ENCODE data around the gene CLK1. TPM values are rescaled to one million over a fixed set of nuclear protein-coding genes. Genes with fewer than 3 reads are reported as not detected.

Gene CLK1
- total RNA-seq, 4 donors from 2014 or later = 187 to 265 (median 234) TPM

DNA sequence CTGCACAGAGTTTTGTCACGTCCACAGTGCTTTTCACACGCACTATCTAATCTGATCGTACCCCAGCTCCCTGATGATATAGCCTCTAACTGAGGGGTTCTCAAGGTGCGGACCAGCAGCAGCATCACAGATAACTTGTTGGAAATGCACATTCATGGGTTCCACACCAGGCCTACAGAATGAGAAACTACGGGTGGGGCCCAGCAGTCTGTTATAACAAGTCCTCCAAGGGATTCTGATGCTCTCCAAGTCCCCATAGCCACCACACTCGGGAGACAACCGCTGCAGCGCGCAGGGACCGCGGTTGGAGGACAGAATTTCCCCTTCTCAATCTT lies 53.5 kb downstream of the CLK1 start:
- Histone ChIP-seq H3K9me3 (no peaks in the 10 kb centered on the region), H3K27me3 (no peaks in the 10 kb centered on the region), H3K4me3 (peak overlapping the region; percentile 62 to 84), H3K4me1 (peaks cover 0 to 12% of the 10 kb centered on the region in 2 donors), H3K27ac (peak overlapping the region; percentile 97 to 99), H3K36me3 (no peaks in the 10 kb centered on the region)
- intact Hi-C loops (cut with DNase I; ENCODE audit: low total_unique reads) = loop anchor here (5.0 kb wide), 1 partner anchor 99 kb away; no protein-coding TSS in a partner anchor
- DNase-seq = no peak
- no peak for TF ChIP-seq POLR2A (IDR thresholded peaks at IDR 0.05)
- TF ChIP-seq, protein P1, sequence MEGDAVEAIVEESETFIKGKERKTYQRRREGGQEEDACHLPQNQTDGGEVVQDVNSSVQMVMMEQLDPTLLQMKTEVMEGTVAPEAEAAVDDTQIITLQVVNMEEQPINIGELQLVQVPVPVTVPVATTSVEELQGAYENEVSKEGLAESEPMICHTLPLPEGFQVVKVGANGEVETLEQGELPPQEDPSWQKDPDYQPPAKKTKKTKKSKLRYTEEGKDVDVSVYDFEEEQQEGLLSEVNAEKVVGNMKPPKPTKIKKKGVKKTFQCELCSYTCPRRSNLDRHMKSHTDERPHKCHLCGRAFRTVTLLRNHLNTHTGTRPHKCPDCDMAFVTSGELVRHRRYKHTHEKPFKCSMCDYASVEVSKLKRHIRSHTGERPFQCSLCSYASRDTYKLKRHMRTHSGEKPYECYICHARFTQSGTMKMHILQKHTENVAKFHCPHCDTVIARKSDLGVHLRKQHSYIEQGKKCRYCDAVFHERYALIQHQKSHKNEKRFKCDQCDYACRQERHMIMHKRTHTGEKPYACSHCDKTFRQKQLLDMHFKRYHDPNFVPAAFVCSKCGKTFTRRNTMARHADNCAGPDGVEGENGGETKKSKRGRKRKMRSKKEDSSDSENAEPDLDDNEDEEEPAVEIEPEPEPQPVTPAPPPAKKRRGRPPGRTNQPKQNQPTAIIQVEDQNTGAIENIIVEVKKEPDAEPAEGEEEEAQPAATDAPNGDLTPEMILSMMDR (IDR thresholded peaks at IDR 0.05) = no peak

DNA sequence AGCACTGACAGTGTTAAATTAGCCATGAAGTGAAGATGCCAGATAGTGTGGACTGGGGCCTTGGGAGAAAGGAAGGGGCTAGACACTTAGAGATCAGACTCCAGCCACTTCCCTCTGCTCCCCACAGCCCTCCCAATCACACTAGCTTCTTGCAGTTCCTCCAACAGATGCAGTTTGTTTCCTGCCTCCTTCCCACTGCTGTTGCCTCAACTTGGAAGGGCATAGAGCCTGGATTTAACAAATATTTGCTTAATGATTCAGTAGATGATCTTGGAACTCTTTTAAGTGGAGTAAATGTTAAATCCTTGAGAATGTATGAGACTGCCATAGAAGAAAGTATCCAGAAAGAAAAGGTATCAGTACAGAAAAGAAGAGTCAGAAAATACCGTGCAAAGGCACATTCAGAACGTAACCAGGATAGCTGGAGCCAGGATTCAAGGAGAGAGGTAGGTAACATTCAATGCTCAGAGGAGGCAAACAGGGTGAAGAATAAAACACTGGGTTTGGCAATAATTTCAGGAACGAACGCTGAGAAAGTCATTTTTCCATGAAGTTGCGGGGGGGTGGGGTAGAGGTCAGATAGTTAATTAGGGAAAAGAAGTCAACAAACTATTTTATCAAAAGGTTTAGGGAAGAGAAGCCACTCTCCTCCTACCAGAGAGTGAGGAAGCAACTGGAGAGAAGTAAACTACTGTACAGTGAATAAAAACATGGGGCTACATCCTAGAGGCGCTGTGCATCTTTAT lies 54.0 kb downstream of the CLK1 start:
- Histone ChIP-seq H3K27me3 (no peaks in the 10 kb centered on the region), H3K27ac (peak overlapping the region; percentile 97 to 99), H3K4me3 (peak overlapping the region; percentile 62 to 84), H3K36me3 (no peaks in the 10 kb centered on the region), H3K4me1 (peaks cover 0 to 12% of the 10 kb centered on the region in 2 donors), H3K9me3 (no peaks in the 10 kb centered on the region)
- TF ChIP-seq POLR2A (IDR thresholded peaks at IDR 0.05) = no peak
- TF ChIP-seq, protein P1 (IDR thresholded peaks at IDR 0.05) = no peak
- DNase-seq = no peak
- intact Hi-C loops (cut with DNase I; ENCODE audit: low total_unique reads) = loop anchor here (5.0 kb wide), 1 partner anchor 98 kb away; no protein-coding TSS in a partner anchor

DNA sequence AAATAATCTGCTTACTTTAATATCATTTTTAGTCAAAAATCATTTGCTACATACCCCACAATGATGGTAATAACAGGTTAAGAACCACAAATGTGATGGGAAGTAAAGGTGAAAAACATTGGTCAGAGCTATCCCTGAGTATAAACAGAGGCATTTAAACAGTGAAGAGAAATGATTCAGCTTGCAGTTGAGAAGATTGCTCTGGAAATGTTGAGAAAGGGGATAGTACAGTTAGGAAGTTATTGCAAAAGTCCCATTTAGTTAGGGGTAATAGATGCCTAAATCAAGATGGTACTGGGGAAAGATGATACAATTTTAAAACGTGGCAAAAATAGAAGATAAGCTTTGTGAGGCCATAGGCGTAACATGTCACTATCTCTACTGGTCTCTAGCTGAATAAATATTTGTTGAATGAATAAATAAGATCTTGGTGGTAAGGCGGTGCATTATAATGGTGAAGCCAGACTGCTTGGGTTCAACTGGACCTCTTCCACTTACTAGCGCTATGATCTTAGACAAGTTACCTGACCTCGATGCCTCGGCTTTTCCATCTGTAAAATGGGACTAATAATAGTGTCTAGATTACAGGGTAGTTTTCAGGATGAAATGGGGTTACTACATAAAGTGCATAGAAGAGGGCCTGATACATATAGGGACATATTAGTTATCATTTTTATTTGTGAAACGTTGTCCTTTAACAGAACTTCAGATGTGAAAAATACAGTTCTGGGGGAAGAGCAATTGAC lies 54.8 kb downstream of the CLK1 start:
- Histone ChIP-seq H3K27me3 (no peaks in the 10 kb centered on the region), H3K4me1 (peaks cover 0 to 12% of the 10 kb centered on the region in 2 donors), H3K4me3 (no peak overlapping the region), H3K36me3 (no peaks in the 10 kb centered on the region), H3K27ac (peak overlapping the region; percentile 97 to 99), H3K9me3 (no peaks in the 10 kb centered on the region)
- intact Hi-C loops (cut with DNase I; ENCODE audit: low total_unique reads) = loop anchor here (5.0 kb wide), 1 partner anchor 97 kb away; no protein-coding TSS in a partner anchor
- DNase-seq = no peak
- TF ChIP-seq POLR2A (IDR thresholded peaks at IDR 0.05) = no peak
- TF ChIP-seq, protein P1 (IDR thresholded peaks at IDR 0.05) = no peak

Small RNA genes lying within 50 kb of the gene (small RNA-seq; reads per million reads assigned to genes)
- not detected for gene RF00019
- not detected for gene RNA5SP115
- gene RNU6-312P = not detected
- gene RNU6-31P = not detected
- not detected for gene RNU6-762P

Other genes starting within 250 kb of the CLK1 start
- gene BZW1, start 52.7 kb downstream of the CLK1 start, total RNA-seq = 100 to 1,000 TPM in 2 of 4 donors, 10 to 100 TPM in 2; 39.2 to 322 (median 129) TPM
- 10 to 100 TPM in 3 of 4 donors, under 1 TPM in 1; 0.59 to 76.8 (median 27.5) TPM for gene PPIL3, start 24.4 kb upstream of the CLK1 start, total RNA-seq
- gene NIF3L1, start 24.7 kb upstream of the CLK1 start, total RNA-seq = 10 to 100 TPM; 20.7 to 78.2 (median 45.2) TPM
- 10 to 100 TPM in 3 of 4 donors, 1 to 10 TPM in 1; 3.5 to 53.3 (median 22.6) TPM for gene ORC2, start 99.0 kb upstream of the CLK1 start, total RNA-seq
- gene HYCC2, start 207.0 kb upstream of the CLK1 start, total RNA-seq = 10 to 100 TPM in 2 of 4 donors, 1 to 10 TPM in 2; 2.8 to 36.3 (median 21.1) TPM
- gene NDUFB3, start 207.3 kb upstream of the CLK1 start, total RNA-seq = 100 to 1,000 TPM in 1 of 4 donors, 10 to 100 TPM in 3; 31.2 to 129 (median 38.3) TPM